NCI-H1417 (cell line): Measurements from ENCODE around the gene CA10.

Source experiments
- DNase-seq, 3 experiments: peaks; one replicate each; lab custom pipeline; 2025; lab: John Stamatoyannopoulos, UW

Gene CA10

GRCh38 chr17:51818777-51819176 lies 339.7 kb downstream of the CA10 start:
- DNase-seq: no peak

- DNase-seq: no peak
Observed at GRCh38 chr17:51817955-51818354, 340.6 kb downstream of the CA10 start.

GRCh38 chr17:51817117-51817516 lies 341.4 kb downstream of the CA10 start:
- DNase-seq: no peak

GRCh38 chr17:51815097-51815496 lies 343.4 kb downstream of the CA10 start:
- DNase-seq: no peak

GRCh38 chr17:51814521-51814920 lies 344.0 kb downstream of the CA10 start:
- no peak for DNase-seq

- DNase-seq: no peak
Observed at GRCh38 chr17:51813784-51814174, 344.7 kb downstream of the CA10 start.

GRCh38 chr17:51813140-51813783 lies 345.3 kb downstream of the CA10 start:
- DNase-seq: peak in 2 of 3 experiments; percentile 18 to 66

- DNase-seq: no peak
Observed at GRCh38 chr17:51807460-51807859, 351.1 kb downstream of the CA10 start.

- peak in 2 of 3 experiments; percentile 11 to 21 for DNase-seq
Observed at GRCh38 chr17:51805765-51806164, 352.7 kb downstream of the CA10 start.

- no peak for DNase-seq
Observed at GRCh38 chr17:51805185-51805584, 353.3 kb downstream of the CA10 start.

- DNase-seq: no peak
Observed at GRCh38 chr17:51803161-51803560, 355.4 kb downstream of the CA10 start.

- peak in 1 of 3 experiments; percentile 19 for DNase-seq
Observed at GRCh38 chr17:51802544-51802943, 356.0 kb downstream of the CA10 start.

GRCh38 chr17:51801626-51802025 lies 356.9 kb downstream of the CA10 start:
- no peak for DNase-seq

- DNase-seq: no peak
Observed at GRCh38 chr17:51799981-51800380, 358.5 kb downstream of the CA10 start.

- no peak for DNase-seq
Observed at GRCh38 chr17:51799240-51799639, 359.3 kb downstream of the CA10 start.

GRCh38 chr17:51797150-51797549 lies 361.4 kb downstream of the CA10 start:
- DNase-seq: no peak

GRCh38 chr17:51796026-51796425 lies 362.5 kb downstream of the CA10 start:
- no peak for DNase-seq

- DNase-seq: no peak
Observed at GRCh38 chr17:51795401-51795800, 363.1 kb downstream of the CA10 start.

- no peak for DNase-seq
Observed at GRCh38 chr17:51794466-51794865, 364.0 kb downstream of the CA10 start.

GRCh38 chr17:51793686-51794085 lies 364.8 kb downstream of the CA10 start:
- no peak for DNase-seq

GRCh38 chr17:51778842-51779241 lies 379.7 kb downstream of the CA10 start:
- DNase-seq: no peak

GRCh38 chr17:51770027-51770759 lies 388.3 kb downstream of the CA10 start:
- DNase-seq: no peak

- no peak for DNase-seq
Observed at GRCh38 chr17:51769231-51769630, 389.3 kb downstream of the CA10 start.

- DNase-seq: no peak
Observed at GRCh38 chr17:51768706-51769105, 389.8 kb downstream of the CA10 start.
